ENCODE data around the gene DMD.
A peak's percentile ranks its signal among the peaks of the same experiment; 100 is the strongest.
"Not testable (repeated sequence)": the region's sequence is repeated elsewhere in the genome, so short reads cannot be mapped to it uniquely, and the experiment has no call there.

DMD gene

GRCh38 chrX:32592786-32593185, 618.6 kb downstream of the DMD start:
- DNase-seq = no peak

DNA sequence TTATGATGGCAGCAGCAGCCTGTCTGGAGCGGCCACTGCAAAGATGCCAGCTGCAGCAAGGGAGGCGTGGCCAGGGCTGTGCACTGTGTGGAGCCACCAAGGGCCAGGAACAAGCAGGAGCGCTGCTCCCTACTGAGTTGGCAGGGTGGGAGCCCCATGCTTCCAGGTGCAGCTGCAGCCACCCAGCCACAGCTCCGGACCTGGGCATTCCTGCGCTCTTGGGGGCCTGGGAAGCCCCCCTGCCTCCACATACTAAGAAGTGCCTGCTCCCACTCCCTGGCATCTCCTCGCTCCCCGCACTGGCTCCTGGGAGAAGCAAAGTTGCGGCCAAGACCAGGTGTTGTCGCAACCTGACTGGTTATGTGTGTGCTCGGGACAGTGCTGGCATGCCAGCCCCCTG, 619.8 kb downstream of the DMD start:
- DNase-seq = no peak

GRCh38 chrX:32582729-32583128, 628.6 kb downstream of the DMD start:
- DNase-seq = no peak

- DNase-seq = no peak
Observed at GRCh38 chrX:32576885-32577284, 634.5 kb downstream of the DMD start.

DNA sequence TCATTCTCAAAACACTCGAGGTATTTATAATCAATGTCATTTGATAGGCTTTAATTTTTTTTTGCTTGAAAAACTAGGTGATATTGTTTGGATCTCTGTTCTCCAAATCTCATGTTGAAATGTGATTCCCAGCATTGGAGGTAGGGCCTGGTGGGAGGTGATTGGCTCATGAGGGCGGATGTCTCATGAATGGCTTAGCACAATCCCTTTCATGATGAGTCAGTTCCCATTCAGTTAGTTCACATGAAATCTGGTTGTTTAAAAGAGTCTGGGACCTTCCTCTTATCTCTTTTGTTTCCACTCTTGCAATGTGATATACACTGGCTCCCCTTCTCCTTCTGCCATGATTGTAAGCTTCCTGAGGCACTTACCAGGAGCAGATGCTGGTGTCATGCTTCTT, 638.7 kb downstream of the DMD start:
- no peak for DNase-seq

- DNase-seq = no peak
Observed at GRCh38 chrX:32571579-32571978, 639.8 kb downstream of the DMD start.

GRCh38 chrX:32562261-32562660, 649.1 kb downstream of the DMD start:
- no peak for DNase-seq

DNA sequence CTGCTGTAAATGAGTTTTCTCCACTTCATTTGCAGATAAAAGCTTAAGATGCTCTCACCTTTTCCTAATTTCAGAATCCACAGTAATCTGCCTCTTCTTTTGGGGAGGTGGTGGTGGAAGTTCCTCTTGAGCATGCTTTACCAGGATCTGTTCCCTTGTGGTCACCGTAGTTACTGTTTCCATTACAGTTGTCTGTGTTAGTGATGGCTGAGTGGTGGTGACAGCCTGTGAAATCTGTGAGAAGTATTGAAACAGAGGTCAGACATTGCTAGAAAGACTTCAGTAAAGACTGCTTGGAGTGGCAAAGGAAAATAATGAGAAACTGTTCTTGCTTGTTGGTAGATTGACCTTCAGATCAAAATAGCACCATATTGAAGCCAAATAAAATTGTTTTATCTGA, 666.2 kb downstream of the DMD start:
- DNase-seq = no peak

- no peak for DNase-seq
Observed at GRCh38 chrX:32538554-32538953, 672.8 kb downstream of the DMD start.

GRCh38 chrX:32533848-32534247, 677.5 kb downstream of the DMD start:
- no peak for DNase-seq

GRCh38 chrX:32532262-32532661, 679.1 kb downstream of the DMD start:
- DNase-seq = no peak

GRCh38 chrX:32530802-32531403, 680.4 kb downstream of the DMD start:
- DNase-seq = peak; percentile 36

- not testable (repeated sequence) for DNase-seq
Observed at GRCh38 chrX:32528451-32528850, 682.9 kb downstream of the DMD start.

- DNase-seq = no peak
Observed at GRCh38 chrX:32525234-32525633, 686.1 kb downstream of the DMD start.

DNA sequence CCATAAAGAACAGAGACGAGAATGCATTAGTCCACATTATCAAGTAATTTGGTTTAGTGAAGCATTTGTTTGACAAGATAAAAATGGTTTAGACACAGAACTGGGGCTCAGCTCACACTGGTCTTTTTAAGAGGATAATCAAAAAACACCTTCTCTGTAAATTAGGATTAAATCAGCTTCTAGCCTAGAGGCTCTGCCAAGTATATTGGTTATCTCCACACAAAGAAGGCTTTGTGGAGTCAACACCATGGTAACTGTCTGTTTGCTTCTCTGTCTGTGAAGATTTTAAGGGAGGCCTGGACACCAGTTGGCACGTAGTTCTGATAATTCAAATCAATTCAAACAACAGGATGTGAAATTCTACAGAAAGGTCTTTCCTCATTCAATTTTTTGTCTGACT, 687.0 kb downstream of the DMD start:
- peak; percentile 79 for DNase-seq

- no peak for DNase-seq
Observed at GRCh38 chrX:32520789-32521188, 690.6 kb downstream of the DMD start.

DNA sequence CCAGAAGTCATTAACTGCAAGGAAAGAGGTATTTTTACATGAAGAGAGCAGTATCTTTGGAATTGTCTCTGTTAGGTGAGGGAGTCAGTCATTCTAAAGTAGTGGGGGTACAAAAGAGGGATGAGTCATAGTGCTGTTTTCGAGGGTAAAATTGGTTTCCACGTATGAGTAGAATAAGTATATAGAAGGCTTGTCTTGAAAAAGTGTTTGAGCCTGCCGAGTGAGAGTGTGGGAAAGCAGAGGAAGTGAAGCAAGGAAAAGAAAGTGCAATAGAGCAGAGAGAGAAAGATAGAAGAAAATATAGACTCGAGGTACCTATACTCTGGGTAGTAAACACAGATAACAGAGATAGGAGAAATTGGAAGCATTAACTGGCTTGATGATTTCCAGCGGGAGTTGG, 696.4 kb downstream of the DMD start:
- no peak for DNase-seq

DNA sequence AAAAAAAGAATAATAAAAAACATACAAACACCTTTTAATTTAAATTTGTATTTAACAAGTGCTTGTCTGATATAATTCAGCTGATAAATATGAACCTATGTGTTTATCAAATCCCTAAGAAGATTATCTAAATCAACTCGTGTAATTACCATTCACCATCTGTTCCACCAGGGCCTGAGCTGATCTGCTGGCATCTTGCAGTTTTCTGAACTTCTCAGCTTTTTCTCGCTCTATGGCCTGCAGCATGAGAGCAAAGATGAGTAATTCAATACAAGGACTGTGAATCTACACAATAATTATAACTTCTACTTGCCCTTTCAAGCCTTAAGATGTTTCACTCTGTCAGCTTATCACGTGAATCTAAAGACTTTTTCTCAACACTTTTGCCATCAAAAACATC, 709.7 kb downstream of the DMD start:
- DNase-seq = no peak

DNA sequence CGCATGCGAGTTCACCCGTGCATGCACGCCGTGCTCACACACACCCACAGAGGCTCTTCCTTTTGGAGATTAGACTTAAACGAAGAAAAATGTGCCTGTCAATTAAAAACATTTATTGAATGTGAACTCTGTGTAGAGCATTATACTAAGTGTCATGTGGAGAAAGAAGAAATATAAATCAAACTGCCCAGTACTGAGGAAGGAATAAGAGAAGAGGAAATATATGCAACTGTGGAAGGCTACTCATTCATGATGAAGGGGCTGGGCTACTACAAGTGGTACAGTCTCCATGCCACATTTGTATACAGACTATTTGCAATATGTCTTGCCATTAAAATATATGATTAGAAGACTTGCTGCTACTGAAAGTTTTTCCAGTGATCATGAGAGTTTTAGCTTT, 714.7 kb downstream of the DMD start:
- no peak for DNase-seq

- no peak for DNase-seq
Observed at GRCh38 chrX:32495855-32496254, 715.5 kb downstream of the DMD start.

GRCh38 chrX:32489125-32489524, 722.2 kb downstream of the DMD start:
- DNase-seq = no peak

DNA sequence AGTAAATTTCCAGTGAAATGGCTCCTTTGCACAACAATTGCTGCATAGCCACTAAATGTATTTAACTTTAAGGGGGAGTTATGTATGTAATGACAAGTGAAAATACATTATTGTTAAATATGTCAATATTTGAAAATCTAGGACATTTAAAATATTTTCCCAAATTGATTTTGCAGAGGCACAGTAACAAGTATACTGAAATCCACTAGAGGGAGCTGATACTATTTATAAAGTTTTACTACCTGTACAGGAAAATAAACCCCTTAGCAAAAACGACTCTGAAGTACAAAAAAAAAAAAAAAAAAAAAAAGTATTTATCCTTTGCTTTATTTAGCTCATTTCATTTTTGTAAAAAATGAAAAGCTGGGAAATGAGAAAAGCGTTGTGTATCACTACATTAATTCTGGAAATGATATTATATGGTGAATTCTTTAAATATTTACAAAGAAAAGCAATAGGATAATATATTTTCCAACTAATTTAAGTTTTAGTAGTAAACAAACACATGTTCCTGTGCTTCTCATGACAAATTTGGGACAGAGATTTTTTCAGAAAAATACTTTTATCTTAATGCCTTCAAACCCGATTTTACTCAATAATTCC, 727.7 kb downstream of the DMD start:
- DNase-seq = peak; percentile 8

- DNase-seq = no peak
Observed at GRCh38 chrX:32480019-32480418, 731.3 kb downstream of the DMD start.

DNA sequence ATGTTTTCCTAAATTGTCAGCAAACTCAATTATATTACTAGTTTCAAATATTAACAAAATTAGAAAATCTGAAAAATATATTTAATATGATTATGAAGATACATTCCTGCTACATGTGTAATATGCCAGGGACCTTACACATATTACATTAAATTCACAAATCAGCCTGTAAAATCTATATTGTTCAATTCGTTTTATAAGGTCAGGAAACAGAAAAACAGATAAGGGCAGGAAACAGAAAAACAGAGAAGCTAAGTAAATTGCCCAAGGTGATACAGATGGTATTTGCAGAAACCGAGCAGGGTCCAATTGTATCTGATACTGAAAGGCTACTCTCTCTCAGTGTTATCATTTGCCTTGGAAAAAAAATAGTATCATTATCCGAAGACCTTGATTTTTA, 739.0 kb downstream of the DMD start:
- no peak for DNase-seq

- no peak for DNase-seq
Observed at GRCh38 chrX:32455704-32456103, 755.6 kb downstream of the DMD start.

Measured in NCI-H2081 treated with DMSO at 0.1 percent for 48 hours (cell line).